Activated CD4-positive, alpha-beta T cell treated with anti-CD3 and anti-CD28 coated beads, Interleukin-2, amount 50 U/mL, for 1 hour (primary cell): Measurements from ENCODE around the gene SLC23A2.
"Not testable (repeated sequence)": the region's sequence is repeated elsewhere in the genome, so short reads cannot be mapped to it uniquely, and the experiment has no call there.

ENCODE experiments used
- DNase-seq: peaks from one replicate; pipeline ENCODE4 v3.0.0-alpha.2; 2020

Gene SLC23A2

DNA sequence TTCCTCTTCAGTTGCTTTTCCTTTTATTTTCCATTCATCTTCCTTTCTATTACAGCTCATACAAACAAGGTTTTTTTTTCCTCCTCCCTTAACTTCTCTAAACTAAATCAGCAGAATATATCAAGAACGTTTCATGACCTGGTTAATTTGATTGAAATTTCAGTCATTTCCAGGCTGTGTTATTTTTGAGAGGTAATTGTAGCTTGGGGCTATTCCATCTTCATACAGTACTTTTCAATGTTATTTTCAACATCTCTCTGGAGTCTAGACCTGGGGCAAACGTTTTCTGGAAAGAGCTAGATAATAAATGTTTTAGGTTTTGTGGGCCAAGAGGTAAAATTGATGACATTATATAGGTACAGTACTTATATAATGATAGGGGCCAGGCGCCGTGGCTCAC is 4.0 kb upstream of the SLC23A2 start:
- DNase-seq, result no peak

DNA sequence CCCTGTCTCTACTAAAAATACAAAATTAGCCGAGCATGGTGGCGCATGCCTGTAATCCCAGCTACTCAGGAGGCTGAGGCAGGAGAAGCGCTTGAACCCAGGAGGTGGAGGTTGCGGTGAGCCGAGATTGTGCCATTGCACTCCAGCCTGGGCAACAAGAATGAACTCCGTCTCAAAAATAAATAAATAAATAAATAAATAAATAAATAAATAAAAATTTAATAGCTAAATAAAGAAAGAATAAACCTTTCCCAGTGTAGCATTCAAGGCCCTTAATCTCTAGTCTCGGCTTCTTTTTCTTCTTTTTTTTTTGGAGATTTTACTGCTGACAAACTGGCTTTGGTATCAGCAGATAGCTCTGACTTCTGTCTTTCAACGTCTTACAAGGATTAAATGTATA is 3.5 kb upstream of the SLC23A2 start:
- not testable (repeated sequence) for DNase-seq

DNA sequence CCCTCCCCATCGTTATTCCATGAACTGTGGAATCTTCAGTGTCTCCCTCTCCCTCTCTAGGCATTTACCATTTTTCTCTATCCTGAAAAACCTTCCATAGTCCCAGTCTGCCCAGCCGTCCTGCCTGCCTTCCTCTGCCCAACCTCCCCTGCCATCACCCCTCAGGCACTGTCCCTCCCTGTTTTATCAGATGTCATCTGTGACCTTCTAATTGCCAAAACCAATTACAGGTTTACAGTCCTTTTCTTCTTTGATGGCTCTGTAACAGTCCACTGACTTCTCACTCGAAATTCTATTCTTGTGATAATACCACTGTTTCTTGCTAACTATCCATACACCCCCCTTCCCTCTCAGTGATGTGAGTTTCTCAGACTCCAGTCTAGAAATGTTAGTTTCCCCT is 2.3 kb upstream of the SLC23A2 start:
- DNase-seq, result no peak

DNA sequence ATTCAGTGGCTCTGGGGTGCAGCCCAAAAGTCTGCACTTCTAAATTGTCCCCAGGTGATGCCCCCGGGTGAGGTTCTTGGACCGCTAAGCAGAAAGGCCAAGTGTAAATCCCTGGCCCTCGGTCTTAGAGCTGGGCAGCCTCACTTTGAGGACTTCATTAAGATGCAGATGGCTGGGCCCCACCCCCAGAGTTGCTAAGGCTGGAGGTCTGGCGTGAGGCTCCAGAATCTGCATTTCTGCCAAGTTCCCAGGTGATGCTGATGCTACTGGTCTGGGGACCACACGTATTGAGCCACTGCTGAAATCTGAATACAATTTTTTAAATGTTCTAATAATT is 735 bp upstream of the SLC23A2 start:
- DNase-seq, result no peak

DNA sequence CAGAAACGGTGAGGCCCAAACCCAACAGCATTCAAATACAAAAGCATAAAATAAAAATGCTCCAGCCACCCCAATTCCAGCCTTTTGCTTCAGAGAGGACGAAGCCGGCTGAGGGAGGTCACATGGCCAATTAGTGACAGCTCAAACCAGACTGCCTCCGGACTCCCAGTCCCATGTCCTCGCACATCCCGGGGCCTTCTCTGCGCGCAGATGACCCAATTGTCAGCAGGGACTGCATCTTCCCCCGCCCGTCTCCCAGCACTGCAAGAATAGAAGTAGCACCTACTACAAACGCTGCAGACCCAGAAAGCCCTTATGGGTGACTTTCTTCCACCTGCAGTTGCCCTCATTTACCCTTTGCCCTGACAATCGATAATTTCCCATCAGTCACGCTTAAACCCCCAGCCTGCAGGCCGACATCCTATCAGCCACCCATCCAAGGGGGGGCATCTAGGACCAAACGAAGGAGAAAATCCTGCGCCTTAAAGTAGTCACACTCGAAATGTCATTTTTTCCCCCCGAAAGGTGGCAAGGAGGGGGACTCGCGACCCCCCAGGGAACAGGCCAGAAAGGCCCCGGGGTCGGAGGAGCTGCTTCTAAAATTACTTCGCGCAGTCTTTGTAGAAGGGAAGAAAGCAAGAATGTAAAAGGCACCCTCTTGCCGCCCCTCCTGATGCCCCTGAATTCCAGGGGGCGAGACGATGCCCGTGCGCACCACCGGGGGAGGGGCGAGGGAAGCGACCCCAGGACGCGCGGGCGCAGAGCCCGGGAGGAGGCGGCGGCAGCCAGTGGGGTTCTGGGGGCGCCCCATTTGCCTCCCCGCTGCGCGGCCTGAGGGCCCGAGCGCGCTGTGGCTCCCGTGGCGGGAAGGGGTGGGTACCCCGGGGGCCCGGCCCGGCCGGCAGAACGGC is 792 bp downstream of the SLC23A2 start:
- DNase-seq, result peak; percentile 12

DNA sequence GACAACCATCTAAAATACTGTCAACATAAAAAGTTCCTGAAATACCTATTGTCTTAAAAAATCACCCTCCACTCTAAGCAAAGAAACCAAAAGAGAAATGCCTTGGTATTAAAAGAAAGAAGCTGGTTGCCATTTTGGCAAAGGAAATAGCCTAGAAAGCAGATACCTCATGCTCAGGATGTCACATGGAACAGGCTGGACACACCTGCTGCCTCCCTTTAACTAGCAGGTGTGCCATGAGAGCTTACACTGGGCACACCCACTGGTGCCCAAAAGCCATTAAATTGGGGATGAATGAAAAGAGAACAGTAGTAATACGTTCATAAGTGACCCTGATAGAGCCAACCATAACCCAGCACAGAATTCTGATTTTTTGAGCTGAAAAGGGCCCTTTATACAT is 1.5 kb downstream of the SLC23A2 start:
- no peak for DNase-seq

DNA sequence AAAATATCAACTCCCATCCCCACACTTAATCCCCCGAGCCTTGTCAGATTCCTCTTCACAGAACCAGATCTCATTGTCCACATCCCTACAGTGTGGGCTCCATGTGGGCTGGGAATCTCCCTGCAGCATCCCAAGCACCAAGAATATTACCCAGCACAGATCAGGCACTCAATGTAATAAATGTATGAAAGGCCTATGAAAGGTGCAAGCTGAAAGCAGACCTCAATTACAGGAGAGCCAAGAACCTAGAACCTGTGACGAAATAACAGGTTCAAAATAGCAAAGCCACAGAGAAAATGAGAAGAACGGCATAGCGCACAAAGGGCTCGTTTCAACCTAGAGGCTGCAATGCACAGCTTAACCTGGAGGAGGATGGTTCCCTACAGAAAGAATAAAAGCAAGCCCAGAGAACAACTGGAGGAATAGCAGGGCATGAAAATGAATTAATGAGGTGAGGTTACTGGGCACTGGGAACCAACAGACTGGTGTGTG is 3.1 kb downstream of the SLC23A2 start:
- DNase-seq, result no peak

DNA sequence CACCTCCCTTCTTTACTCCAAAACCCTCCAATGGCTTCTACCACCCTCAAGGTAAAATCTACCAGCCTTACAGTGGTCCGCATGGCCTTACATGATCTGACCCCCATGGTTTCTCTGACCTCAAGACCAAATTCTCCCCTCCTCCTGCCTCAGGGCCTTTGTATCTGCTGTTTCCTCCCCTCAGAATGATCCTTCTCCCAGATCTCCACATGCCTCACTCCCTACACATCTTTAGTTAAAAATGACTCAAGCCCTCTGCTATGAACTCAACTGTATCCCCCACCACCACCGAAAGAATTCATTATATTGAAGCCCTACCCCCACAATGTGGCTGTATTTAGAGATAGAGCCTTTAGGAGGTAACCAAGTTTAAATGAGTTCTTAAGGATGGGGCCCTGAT is 4.1 kb downstream of the SLC23A2 start:
- DNase-seq, result no peak

DNA sequence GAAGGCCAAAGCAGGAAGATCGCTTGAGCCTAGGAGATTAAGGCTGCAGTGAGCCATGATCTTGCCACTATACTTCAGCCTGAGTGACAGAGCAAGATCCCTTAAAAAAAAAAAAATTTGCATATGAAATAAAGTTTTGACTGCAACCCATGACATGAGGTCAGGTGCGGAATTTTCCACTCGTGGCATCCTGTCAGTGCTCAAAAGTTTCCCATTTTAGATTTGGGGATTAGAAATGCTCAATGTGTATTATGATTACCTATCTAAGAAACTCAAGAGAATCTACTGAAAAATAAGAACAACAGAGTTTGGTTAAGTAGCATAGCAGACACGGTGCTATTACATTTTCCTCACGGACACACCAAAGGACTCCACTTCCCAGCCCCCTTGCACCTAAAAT is 11.7 kb downstream of the SLC23A2 start:
- DNase-seq, result no peak

DNA sequence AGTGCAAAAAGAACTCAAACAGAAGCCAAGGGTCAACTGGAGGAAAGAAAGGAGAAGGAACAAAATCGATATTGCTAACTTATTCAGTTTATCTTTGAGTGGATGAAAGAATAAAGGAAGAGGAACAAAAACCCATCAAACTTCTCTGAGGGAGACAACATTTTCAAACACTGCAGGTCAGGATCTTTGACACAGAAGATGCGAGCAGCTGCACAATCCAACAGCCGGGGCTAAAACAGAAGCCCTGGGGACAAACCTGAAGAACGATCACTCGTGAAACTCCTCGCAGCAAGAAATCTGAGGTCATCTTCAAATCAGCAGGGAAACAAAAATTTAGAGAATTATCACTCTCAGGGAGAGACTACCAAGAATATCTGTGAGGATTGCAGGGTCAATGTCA is 14.2 kb downstream of the SLC23A2 start:
- DNase-seq, result no peak

DNA sequence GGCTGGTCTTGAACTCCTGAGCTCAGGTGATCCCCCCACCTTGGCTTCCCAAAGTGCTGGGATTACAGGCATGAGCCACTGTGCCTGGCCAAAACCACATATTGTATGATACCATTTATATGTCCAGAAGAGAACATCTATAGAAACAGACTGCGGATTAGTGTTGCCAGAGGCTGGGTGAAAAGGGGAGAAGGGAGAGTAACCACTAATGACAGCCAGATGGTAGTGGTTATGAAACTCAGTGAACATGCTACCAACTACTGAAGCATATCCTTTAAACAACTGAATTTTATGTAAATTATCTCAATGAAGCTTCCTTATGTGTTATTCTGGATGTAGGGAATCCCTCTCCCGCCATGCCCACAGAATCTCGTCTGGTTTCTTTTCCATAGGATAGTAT is 15.7 kb downstream of the SLC23A2 start:
- no peak for DNase-seq

DNA sequence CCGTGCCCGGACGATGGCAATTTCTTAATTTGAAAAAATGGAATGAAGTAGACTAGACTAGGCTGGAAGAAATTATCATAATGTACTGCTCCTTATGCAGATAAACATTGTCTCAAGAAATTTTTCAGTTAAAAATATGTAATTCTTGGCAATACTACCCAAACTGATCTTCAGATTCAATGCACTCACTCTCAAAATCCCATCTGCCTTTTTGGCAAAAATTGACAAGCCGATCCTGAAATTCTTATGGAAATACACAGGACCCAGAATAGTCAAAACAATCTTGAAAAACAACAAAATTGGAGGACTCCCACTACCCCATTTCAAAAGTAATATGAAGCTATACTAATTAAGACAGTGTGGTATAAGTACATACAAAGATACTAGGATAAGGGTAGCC is 19.0 kb downstream of the SLC23A2 start:
- no peak for DNase-seq

DNA sequence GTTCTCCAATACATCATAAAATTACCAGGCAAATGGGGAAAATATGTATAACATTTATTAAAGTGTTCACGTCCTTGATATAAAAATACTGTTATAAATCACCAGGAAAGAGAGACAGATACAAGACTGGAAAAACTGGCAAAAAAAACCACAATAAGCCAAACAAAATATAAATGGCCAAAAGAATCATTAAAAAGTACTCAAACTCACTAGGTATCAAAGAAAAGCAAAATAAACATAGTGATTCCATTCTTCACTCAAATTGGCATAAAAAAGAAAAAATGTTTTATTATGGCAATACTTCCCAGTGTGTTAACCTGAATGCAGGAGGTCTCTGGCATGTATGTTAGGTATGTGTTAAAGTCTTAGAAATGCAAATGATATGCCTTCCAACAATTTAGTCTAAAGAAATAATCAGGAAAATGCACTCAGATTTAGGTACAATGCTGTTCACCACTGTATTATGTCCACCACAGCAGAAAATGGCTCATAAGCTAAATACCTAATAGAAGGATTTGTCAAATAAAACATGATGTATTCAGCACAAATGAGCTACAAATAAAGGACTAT is 21.4 kb downstream of the SLC23A2 start:
- no peak for DNase-seq

DNA sequence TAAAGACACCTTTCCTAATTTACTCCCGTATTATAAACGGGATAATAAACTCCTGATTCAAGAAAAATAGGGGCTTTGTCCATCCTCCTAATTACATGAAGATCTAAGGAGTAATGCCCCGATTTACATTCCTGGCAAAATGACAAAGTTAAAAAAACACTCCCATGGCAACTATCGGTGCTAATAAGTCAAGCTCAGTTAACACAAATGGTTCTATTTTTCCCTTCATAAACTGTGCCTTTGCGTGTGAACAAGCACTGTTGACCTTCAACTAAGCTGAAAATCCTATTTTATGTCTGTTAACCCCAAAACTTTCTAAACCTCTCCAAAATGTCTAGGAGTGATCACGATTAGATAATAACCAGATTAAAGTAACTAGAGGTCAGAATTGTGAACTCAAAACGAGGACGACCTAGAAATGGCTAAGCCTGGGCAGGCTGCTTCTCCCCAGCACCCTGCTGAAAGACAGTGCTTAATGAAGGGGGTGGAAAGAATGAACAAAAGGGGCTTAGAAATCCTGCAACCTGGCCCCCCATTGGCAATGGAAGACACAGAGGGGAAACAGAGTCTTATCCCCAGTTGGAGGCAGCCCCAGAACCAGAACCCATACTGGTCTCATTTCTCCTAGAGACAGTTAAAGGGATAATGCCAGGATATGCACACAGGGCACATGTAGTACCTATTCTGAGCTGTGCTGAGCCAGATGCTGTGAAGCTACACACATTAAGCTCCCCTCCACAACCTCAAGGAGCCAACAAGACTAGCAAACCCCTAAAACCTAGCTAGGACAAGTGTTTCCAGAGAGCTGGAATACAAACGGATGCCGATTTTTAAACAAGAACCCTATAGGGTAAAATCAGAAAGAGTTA is 23.0 kb downstream of the SLC23A2 start:
- no peak for DNase-seq

DNA sequence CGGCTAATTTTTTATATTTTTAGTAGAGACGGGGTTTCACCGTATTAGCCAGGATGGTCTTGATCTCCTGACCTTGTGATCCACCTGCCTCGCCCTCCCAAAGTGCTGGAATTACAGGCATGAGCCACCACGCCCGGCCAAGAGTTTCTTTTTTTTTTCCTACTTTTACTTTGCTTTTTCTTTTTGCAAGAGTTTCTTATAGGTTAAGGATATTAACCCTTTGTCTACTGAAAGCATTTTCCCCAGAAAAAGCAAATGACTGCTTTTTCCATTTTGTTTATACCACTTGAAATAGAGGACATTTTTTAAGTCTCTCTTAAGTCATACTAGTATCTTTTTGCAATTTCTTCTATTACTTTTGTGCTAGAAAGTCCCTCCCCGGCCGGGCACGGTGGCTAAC is 25.3 kb downstream of the SLC23A2 start:
- not testable (repeated sequence) for DNase-seq

DNA sequence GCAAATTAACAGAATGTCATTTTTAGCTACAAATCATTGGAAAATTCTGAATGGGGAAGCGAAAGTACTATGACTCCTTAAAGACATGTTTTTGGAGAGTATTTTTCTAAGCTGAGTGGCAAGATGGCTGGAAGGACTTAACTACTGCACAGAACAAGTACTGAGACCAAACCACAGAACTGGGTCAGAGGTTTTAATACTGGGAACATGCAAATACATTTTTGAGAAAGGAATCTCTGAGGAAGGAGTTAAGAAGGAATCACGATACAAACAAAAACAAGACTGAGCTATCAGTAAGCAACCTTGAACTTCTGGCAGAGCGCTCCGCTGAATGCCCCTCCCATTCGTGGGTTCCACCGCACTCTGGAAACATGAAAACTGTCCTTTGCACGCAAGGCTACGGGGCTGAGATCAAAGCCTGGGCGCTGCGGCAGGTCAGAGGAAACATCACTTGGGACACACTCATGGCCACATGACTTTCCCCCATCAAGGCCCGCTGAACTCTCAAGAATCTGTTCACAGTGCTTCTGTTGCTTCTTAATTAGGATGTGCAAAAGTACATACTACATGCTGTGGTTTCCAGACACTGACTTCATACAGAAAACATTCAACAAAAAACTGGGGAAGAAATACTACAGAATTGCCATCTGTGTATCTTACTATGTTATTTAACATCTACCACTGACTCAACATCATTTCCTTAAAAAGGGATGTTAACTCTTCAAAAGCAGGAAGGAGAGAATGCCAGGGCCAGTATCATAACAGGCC is 27.8 kb downstream of the SLC23A2 start:
- DNase-seq, result peak; percentile 8

DNA sequence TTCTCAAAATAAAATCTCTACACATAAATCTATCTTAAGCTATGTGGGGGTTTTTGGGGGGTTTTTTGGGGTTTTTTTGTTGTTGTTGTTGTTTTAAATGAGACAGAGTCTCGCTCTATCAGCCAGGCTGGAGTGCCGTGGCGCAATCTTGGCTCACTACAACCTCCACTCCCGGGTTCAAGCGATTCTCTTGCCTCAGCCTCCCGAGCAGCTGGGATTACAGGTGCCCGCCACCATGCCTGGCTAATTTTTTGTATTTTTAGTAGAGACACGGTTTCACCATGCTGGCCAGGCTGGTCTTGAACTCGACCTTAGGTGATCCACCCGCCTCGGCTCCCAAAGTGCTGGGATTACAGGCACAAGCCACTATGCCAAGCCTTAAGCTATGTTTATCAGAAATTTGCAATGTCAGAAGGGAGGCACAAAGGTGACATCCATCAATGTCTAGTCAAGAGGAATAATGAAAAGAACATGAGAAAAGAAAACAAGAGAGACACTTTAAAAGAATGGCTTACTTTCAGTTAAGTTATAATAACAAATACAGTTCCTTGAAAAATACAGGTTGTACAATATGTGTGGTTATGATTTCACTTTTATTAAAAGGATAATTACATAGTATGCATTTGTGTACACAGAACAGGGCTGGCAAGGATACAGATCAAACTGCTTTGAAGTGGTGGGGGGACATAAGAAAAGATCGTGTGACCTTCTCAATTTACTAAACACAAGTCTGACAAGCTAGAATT is 28.6 kb downstream of the SLC23A2 start:
- DNase-seq, result no peak

DNA sequence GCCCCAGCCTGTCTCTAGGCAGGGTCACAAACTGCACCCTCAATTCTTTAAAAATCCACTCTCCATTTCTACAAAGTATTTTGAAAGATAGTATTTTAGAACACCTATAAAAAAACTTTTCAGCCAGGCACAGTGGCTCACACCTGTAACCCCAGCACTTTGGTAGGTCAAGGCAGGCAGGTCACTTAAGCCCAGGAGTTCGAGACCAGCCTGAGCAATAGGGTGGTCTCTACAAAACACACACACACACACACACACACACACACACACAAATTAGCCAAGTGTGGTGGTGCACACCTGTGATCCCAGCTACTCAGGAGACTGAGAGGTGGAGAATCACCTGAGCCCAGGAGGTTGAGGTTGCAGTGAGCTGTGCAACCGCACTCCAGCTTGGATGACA is 30.2 kb downstream of the SLC23A2 start:
- no peak for DNase-seq

DNA sequence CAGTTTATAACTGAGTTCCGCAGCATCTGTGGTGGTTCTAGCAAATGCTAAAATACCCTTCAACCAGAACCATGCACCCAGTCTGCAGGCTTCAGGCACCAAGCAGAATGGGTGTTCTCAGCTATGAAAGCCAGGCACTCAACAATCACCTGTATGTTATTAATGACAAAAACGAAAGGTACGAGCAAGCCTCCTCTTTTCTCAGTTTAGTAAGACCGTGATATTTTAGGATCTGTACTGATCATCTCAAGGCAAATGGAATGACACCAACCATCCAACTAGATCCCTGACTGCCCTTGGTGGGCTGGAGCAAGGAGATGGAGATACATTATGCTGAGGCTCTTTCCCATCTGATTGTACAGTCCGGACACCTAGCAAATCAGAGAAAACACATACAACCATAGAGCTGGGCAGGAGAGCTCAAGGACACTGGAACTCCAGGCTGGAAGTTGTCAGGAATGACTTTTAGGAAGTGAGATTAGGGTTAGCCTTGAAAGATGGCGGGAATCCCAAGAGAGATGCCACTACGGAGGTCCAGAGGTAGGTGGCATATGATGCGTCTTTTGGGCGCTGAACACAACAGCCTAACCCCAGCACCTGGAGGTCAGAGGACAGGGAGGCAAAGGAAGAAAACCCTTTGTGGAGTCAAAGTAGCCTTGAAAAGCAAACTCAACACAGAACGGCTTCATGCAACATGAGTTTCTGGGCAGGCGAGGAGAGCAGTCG is 33.4 kb downstream of the SLC23A2 start:
- DNase-seq, result no peak

DNA sequence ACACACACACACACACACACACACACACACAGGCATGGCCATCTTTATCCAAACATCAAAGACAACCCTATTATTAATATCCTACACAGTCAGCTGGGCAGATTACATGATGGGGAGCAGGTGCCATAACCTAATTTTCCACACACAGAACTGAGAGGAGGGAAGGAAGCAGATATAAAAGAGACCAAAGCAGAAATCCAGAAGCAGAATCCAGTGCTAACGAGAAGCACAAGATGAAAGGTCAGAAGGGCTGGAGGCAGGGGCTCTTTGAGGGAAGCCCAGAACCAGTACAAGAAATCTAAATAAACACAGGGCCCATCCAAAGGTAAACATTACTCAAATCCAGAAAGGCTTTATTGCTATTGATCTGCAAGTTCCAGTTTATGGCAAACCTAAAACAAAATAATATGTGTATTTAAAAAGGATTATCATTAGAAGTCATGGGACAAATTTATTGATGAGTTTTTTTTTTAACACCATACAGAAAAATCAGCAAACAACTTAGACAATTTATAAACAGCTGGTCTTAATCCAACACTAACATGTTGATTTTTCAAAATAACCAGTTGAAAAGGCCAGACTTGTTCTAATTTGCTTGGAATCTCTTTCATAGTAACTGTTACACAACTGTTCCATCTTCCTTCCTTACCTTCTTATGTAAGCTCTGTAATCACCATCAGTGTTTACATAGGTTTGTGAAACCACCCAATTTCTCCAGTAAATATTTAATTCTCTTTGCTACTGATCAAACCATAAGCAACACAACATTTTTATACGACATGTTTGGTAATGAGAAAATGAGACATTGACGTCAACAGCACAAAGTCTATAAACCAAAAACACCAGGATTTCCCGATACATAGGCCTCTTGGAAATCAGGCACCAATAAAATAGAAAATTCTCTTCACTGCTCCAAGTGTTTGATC is 34.2 kb downstream of the SLC23A2 start:
- DNase-seq, result no peak
